Stimulated activated CD4-positive, alpha-beta T cell treated with anti-CD3 and anti-CD28 coated beads, Interleukin-4, amount 100 ng/mL, for 24 hours (primary cell): ENCODE data around the gene PCDHA12.
A peak's percentile ranks its signal among the peaks of the same experiment; 100 is the strongest.
"Not testable (repeated sequence)": the region's sequence is repeated elsewhere in the genome, so short reads cannot be mapped to it uniquely, and the experiment has no call there.

Source experiments
- DNase-seq: peaks from one replicate; pipeline ENCODE4 v3.0.0-alpha.2; 2020

The PCDHA12 gene

GRCh38 chr5:140857177-140857986 lies 17.7 kb upstream of the PCDHA12 start:
- DNase-seq: no peak

GRCh38 chr5:140857987-140858240 lies 17.2 kb upstream of the PCDHA12 start:
- DNase-seq: no peak

- no peak for DNase-seq
Measured at GRCh38 chr5:140862441-140863295, 12.4 kb upstream of the PCDHA12 start.

GRCh38 chr5:140868721-140869554 lies 6.2 kb upstream of the PCDHA12 start, which contains the start of gene PCDHA11:
TSS of gene PCDHA11 (plus strand) at chr5:140868957. CDS start at chr5:140869104, 147 bp downstream.
- no peak for DNase-seq

- no peak for DNase-seq
Measured at GRCh38 chr5:140869555-140869886, 5.6 kb upstream of the PCDHA12 start.

GRCh38 chr5:140870221-140871201 lies 4.6 kb upstream of the PCDHA12 start:
- no peak for DNase-seq

GRCh38 chr5:140876541-140877261 lies 1.6 kb downstream of the PCDHA12 start:
- DNase-seq: not testable (repeated sequence)

GRCh38 chr5:140877262-140877581 lies 2.1 kb downstream of the PCDHA12 start:
- DNase-seq: no peak

GRCh38 chr5:140881889-140882590 lies 6.9 kb downstream of the PCDHA12 start, which contains the start of gene PCDHA13:
TSS of gene PCDHA13 (plus strand) at chr5:140882124. CDS start at chr5:140882269, 145 bp downstream.
- DNase-seq: no peak

- DNase-seq: no peak
Measured at GRCh38 chr5:140882591-140882899, 7.4 kb downstream of the PCDHA12 start.

GRCh38 chr5:140883373-140883772 lies 8.3 kb downstream of the PCDHA12 start:
- DNase-seq: no peak

GRCh38 chr5:140883927-140884697 lies 9.0 kb downstream of the PCDHA12 start:
- DNase-seq: no peak

- DNase-seq: no peak
Measured at GRCh38 chr5:140916325-140916724, 41.2 kb downstream of the PCDHA12 start.

- DNase-seq: no peak
Measured at GRCh38 chr5:140923601-140924000, 48.5 kb downstream of the PCDHA12 start.

- no peak for DNase-seq
Measured at GRCh38 chr5:140925806-140926442, 50.8 kb downstream of the PCDHA12 start, which contains the start of gene PCDHAC1. TSS of gene PCDHAC1 (plus strand) at chr5:140926299. CDS start at chr5:140926893, 594 bp downstream.

- peak; percentile 9 for DNase-seq
Measured at GRCh38 chr5:140926443-140927227, 51.5 kb downstream of the PCDHA12 start.

- DNase-seq: no peak
Measured at GRCh38 chr5:140927228-140927573, 52.1 kb downstream of the PCDHA12 start.
